Stimulated activated naive B cell treated with anti-CD40 and anti-IgM and Interleukin-4, amounts not matched to agents 10 μg/mL and 1 μg/mL and 100 μg/mL, for 72 hours (primary cell): ENCODE measurements around the gene FGF8.
A peak's percentile ranks its signal among the peaks of the same experiment; 100 is the strongest.

Experiments
- ATAC-seq, 2 donors: fragments of 150-1000 bp; cut with Tn5 transposase; replicated peaks; 2 replicates each; pipeline ENCODE4 v1.10.0; 2021; ENCODE audit warnings: moderate library complexity in 1 of 2
- DNase-seq: peaks from one replicate; pipeline ENCODE4 v3.0.0; 2021
- H3K27ac Mint-ChIP-seq: one replicate; pipeline ENCODE4 v1.8.0; 2022; ENCODE audit warnings: mild to moderate bottlenecking, mixed read lengths
- H3K27me3 Mint-ChIP-seq, 2 donors: one replicate each; pipeline ENCODE4 v1.8.0; 2022; ENCODE audit warnings: mixed read lengths in 2 of 2
- H3K36me3 Mint-ChIP-seq, 2 donors: one replicate each; pipeline ENCODE4 v1.8.0; 2022; ENCODE audit warnings: mixed read lengths in 2 of 2, mild to moderate bottlenecking in 1 of 2
- H3K4me1 Mint-ChIP-seq, 2 donors: one replicate each; pipeline ENCODE4 v1.8.0; 2022; ENCODE audit warnings: mixed read lengths in 2 of 2, mild to moderate bottlenecking in 1 of 2
- H3K4me3 Mint-ChIP-seq, 2 donors: one replicate each; pipeline ENCODE4 v1.8.0; 2022; ENCODE audit warnings: mild to moderate bottlenecking in 2 of 2, mixed read lengths in 2 of 2, moderate library complexity in 1 of 2
- H3K9me3 Mint-ChIP-seq, 2 donors: one replicate each; pipeline ENCODE4 v1.8.0; 2022; ENCODE audit warnings: mixed read lengths in 2 of 2, mild to moderate bottlenecking in 1 of 2

FGF8 gene

DNA sequence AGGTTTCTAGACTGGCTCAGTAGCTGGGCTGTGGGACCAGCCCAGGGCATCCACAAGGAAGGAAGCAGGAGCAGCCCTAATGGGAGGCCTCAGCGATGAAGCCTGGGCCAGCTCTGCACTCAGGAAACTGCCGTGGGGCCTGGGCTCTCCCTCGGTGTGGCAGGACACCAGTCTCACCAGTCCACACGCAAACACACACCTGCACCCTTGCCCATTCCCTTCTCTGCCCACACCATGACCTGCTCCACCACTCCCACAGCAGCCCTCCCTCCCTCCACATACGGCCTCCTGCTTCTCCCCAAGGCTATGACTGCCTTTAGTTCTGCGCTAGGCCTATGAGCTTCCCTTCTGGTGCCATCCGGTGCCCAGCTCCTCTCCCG lies 7.1 kb downstream of the FGF8 start:
- ATAC-seq (no peak), DNase-seq (no peak)
- no peak overlapping the region for H3K27ac Mint-ChIP-seq
- H3K9me3 Mint-ChIP-seq = no peaks in the 10 kb centered on the region
- H3K4me1 Mint-ChIP-seq = peaks cover under 1 to 5% of the 10 kb centered on the region in 2 donors
- peaks cover 62 to 73% of the 10 kb centered on the region in 2 donors for H3K27me3 Mint-ChIP-seq
- no peak overlapping the region for H3K4me3 Mint-ChIP-seq
- no peaks in the 10 kb centered on the region for H3K36me3 Mint-ChIP-seq

DNA sequence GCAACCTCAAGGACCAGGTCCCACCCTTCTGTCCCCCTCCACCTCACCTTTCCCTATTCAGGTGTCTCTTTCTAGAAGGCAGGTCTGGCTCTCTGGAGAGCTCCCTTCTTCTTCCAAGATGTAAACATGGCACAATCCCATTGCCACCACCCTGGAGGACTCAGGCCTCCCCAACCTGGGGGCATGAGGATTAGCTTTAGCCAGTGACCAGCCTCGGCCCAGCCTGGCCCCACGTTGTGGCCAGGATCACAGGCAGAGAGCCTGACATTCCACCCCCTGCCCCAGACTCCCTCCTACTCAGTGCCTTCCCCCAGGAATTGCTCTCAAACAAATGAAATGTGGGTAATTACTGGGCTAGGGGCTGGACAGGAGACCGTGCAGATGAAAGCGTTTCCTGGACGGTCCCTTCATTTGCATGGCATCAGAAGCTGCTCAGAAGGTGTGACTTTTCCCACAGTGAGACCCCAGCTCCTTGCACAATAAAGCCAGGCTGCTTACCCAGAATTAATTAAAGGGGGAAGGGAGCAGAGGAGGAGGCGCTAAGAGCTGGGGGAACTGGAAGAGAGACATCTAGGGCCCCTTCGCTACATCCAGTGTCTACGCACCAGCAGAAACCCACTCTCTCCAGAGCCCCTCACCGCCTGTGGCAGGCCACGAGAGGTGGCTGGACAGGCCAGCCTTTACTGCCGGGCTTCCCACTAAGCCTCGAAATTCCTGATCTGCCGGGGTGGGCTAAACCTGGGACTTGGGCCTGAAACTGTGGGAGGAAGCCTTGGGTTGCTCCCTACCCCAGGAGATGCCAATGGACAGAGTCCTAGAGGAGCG lies 7.7 kb downstream of the FGF8 start:
- ATAC-seq (no peak), DNase-seq (no peak)
- H3K36me3 Mint-ChIP-seq = no peaks in the 10 kb centered on the region
- no peaks in the 10 kb centered on the region for H3K4me1 Mint-ChIP-seq
- peaks cover 58 to 70% of the 10 kb centered on the region in 2 donors for H3K27me3 Mint-ChIP-seq
- no peak overlapping the region for H3K27ac Mint-ChIP-seq
- H3K4me3 Mint-ChIP-seq = no peak overlapping the region
- H3K9me3 Mint-ChIP-seq = no peaks in the 10 kb centered on the region

- Mint-ChIP-seq H3K27ac (no peak overlapping the region), H3K4me1 (no peaks in the 10 kb centered on the region), H3K36me3 (no peaks in the 10 kb centered on the region), H3K4me3 (no peak overlapping the region), H3K27me3 (peaks cover 52 to 68% of the 10 kb centered on the region in 2 donors), H3K9me3 (no peaks in the 10 kb centered on the region)
- ATAC-seq = no peak
- DNase-seq = no peak
Measured at GRCh38 chr10:101767600-101767945, 8.3 kb downstream of the FGF8 start.

DNA sequence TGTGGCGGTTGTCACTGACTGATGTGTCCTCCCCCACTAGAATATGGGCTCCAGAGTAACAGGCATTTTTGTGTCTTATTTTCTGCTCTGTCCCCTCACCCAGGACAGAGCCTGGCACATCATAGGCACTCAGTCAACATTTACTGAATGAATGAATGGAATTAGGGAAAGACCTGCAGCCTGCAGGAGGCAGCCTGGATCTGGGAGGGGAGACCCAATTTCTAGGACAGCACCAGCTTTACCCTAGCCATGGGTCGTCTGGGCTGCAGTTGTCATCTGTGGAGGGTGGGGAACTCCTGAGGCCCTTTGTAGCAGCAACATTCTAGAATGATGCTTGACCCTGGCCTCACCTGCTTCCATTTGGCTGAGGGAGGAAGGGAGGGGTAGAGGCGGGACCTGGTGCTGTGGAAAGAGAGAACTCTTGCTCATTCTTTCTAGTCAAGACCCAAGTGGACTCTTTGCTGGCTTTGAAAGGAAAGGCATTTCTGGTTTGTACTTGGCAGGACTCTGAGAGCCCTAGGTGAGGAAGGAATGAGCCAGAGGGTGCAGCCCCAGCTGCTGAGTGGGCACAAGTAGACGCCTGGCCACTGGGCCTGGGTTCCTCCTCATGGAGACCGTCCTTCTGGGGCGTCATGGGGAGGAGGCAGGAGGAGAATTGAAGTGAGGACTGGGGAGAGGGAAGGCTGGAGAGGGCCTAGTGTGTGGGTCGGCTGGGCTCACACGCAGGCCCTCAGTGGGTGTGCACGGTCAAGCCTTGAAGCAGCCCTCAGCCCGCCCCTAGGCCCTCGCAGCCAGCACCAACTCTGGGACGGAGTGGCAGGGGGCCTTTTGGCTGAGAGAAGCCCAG lies 8.9 kb downstream of the FGF8 start:
- H3K4me1 Mint-ChIP-seq = no peaks in the 10 kb centered on the region
- H3K4me3 Mint-ChIP-seq = no peak overlapping the region
- no peaks in the 10 kb centered on the region for H3K36me3 Mint-ChIP-seq
- peaks cover 46 to 64% of the 10 kb centered on the region in 2 donors for H3K27me3 Mint-ChIP-seq
- ATAC-seq = no peak
- DNase-seq = no peak
- H3K9me3 Mint-ChIP-seq = no peaks in the 10 kb centered on the region
- H3K27ac Mint-ChIP-seq = no peak overlapping the region

GRCh38 chr10:101766306-101766705 lies 9.6 kb downstream of the FGF8 start:
- Mint-ChIP-seq H3K4me3 (no peak overlapping the region), H3K9me3 (no peaks in the 10 kb centered on the region), H3K27me3 (peaks cover 43 to 64% of the 10 kb centered on the region in 2 donors), H3K4me1 (no peaks in the 10 kb centered on the region), H3K36me3 (no peaks in the 10 kb centered on the region), H3K27ac (no peak overlapping the region)
- ATAC-seq (no peak), DNase-seq (no peak)

DNA sequence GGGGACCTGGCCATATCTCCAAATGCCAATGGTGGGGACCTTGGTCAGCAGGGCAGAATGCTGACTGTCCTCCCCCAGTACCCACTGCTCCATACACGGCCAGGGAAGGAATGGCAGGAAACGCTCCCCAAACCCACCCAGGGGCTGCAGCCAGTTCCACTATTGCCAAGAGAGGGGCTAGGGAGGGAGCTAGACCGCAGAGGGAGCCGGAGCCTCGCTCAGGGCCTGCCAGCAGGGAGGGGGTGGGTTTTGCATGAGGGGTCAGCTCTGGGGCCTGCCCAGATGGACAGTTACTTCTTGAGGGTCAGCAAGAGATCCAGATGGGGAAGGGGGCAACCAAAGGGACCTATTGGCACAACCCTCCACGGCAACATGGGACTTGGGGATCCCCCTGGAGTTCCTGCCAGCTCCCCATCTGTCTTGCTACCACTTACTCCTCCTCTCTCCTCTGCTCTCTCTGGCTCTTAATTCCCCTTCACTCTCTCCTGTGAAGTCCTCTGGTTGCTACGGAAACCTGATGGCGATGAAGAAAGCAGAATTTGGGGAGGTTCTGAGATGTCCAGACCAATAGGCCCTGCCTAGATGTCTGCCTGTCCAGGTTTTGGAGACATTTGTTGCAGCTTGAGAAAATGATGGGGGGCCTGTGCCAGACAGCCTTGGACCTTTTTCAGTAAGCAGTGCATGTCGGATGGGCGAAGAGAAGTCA lies 12.6 kb downstream of the FGF8 start:
- Mint-ChIP-seq H3K4me3 (no peak overlapping the region), H3K27me3 (peaks cover 40 to 46% of the 10 kb centered on the region in 2 donors), H3K36me3 (no peaks in the 10 kb centered on the region), H3K4me1 (no peaks in the 10 kb centered on the region), H3K27ac (no peak overlapping the region), H3K9me3 (no peaks in the 10 kb centered on the region)
- DNase-seq = no peak
- ATAC-seq = no peak

- Mint-ChIP-seq H3K4me3 (no peak overlapping the region), H3K27me3 (peaks cover 44 to 46% of the 10 kb centered on the region in 2 donors), H3K4me1 (no peaks in the 10 kb centered on the region), H3K27ac (no peak overlapping the region), H3K36me3 (no peaks in the 10 kb centered on the region), H3K9me3 (no peaks in the 10 kb centered on the region)
- ATAC-seq (no peak), DNase-seq (no peak)
Measured at GRCh38 chr10:101762736-101763135, 13.2 kb downstream of the FGF8 start.

GRCh38 chr10:101761226-101761625 lies 14.7 kb downstream of the FGF8 start:
- Mint-ChIP-seq H3K36me3 (no peaks in the 10 kb centered on the region), H3K27me3 (peaks cover 39% of the 10 kb centered on the region in 2 donors), H3K4me3 (no peak overlapping the region), H3K27ac (no peak overlapping the region), H3K4me1 (no peaks in the 10 kb centered on the region), H3K9me3 (no peaks in the 10 kb centered on the region)
- DNase-seq (no peak), ATAC-seq (no peak)

- Mint-ChIP-seq H3K9me3 (no peaks in the 10 kb centered on the region), H3K4me3 (no peak overlapping the region), H3K36me3 (no peaks in the 10 kb centered on the region), H3K4me1 (no peaks in the 10 kb centered on the region), H3K27me3 (peaks cover 37 to 41% of the 10 kb centered on the region in 2 donors), H3K27ac (no peak overlapping the region)
- ATAC-seq (no peak), DNase-seq (no peak)
Measured at GRCh38 chr10:101760510-101760909, 15.4 kb downstream of the FGF8 start.

GRCh38 chr10:101759309-101760247 lies 16.3 kb downstream of the FGF8 start:
- peaks cover 30 to 38% of the 10 kb centered on the region in 2 donors for H3K27me3 Mint-ChIP-seq
- H3K9me3 Mint-ChIP-seq = no peaks in the 10 kb centered on the region
- DNase-seq = no peak
- no peaks in the 10 kb centered on the region for H3K36me3 Mint-ChIP-seq
- ATAC-seq = no peak
- H3K4me1 Mint-ChIP-seq = no peaks in the 10 kb centered on the region
- H3K4me3 Mint-ChIP-seq = no peak overlapping the region
- no peak overlapping the region for H3K27ac Mint-ChIP-seq

DNA sequence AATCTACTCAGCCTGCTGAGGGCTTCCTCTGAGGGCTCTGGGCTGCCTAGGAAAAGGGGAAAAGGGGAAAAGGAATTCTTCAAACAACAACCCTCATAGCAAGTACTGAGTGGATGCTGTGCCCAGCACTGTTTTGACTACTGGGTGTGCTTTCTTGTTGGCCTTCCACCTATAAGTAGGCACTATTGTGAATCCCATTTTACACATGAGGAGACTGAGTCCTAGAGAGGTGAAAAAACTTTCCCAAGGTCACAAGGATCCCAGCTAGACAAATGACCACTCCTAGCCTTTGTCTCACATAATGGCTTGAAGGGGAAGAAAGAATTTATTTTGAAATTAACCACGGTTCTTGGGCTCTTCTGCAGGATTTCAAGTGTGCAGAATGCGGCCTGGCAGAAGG lies 17.1 kb downstream of the FGF8 start:
- ATAC-seq (no peak), DNase-seq (no peak)
- Mint-ChIP-seq H3K4me3 (no peak overlapping the region), H3K27me3 (peaks cover 27 to 40% of the 10 kb centered on the region in 2 donors), H3K9me3 (no peaks in the 10 kb centered on the region), H3K36me3 (no peaks in the 10 kb centered on the region), H3K4me1 (no peaks in the 10 kb centered on the region), H3K27ac (no peak overlapping the region)

DNA sequence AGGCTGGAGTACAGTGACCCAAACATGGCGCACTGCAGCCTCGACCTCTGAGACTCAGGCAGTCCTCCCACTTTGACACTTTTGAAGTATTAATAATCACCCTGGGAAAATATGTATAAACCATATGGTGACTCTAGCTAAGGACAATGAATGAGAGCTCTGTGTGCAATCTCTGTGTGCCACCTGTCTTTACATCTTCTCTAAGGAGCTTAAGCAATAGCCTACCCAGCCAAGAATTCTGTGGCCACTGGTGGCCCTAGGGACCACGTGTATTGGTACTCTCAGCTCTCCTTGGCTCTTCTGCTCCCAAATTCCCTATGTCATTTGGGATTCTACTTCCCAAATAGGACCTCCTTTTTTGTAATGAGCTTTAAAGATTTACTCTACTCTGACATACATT lies 23.7 kb downstream of the FGF8 start:
- Mint-ChIP-seq H3K27ac (no peak overlapping the region), H3K4me1 (no peaks in the 10 kb centered on the region), H3K36me3 (no peaks in the 10 kb centered on the region), H3K9me3 (no peaks in the 10 kb centered on the region), H3K4me3 (no peak overlapping the region), H3K27me3 (peaks cover 20 to 46% of the 10 kb centered on the region in 2 donors)
- ATAC-seq (no peak), DNase-seq (no peak)

DNA sequence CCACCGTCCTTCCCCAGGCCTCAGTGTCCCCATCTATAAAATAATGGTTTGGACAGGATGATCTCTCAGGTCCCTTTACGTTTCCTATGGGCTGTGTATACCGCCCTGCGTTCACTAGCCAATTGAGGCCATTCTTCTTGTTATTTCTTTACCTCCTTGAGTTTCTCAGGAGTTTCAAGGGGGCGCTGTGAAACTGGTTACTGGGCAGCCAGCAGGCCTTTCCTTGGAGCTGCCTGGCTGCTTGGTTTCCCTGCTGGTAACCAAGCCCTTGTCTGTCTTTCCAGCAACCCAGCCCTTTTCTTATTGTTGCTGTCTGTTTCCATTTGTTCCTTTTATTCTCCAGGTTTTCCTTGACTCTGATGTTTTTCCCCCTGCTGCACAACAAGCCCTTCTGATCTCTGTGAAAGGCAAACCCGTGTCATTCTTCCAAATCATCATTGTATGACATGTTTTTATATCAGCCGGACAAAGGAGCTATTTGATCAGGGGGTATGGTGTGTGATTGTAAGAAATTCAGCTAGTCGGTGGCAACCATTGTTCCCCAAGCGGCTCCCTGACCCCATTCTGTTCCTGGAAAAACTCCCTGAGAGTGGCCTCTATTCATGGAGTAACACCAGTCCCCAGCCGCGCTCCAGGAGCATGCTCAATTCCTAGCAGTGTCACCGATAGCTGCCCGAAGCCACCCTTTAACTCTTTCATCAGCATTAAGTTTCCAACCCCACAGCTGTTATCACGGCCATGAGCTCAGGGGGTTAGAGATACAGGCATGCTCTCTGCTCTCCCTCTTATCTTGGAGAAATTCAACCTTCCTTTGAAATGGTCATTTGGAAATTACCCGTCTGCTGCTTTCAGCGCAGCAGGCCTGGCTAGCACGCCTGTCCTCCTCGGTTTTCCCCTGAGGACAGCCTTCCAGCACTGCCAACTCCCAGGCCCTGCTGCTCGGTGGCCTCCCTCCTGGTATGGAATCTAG lies 26.6 kb downstream of the FGF8 start:
- Mint-ChIP-seq H3K27ac (peak overlapping the region; percentile 32), H3K27me3 (peaks cover 19 to 35% of the 10 kb centered on the region in 2 donors), H3K36me3 (no peaks in the 10 kb centered on the region), H3K4me3 (no peak overlapping the region), H3K9me3 (no peaks in the 10 kb centered on the region), H3K4me1 (no peaks in the 10 kb centered on the region)
- DNase-seq (no peak), ATAC-seq (no peak)
